Sigmoid colon (tissue), 4 donors: Measurements from ENCODE around the gene PTCD2.
"Not testable (repeated sequence)": the region's sequence is repeated elsewhere in the genome, so short reads cannot be mapped to it uniquely, and the experiment has no call there.

Experiments
- CTCF ChIP-seq, 4 experiments: fragments of 450-650 bp in 3 of 4; fragments of 200-600 bp in 1 of 4; IDR thresholded peaks; one replicate each; pipeline ENCODE4 v1.5.1; 2016 to 2019; ENCODE audit warnings: antibody characterized with exemption in 4 of 4, mild to moderate bottlenecking in 3 of 4, moderate library complexity in 2 of 4
- EP300 ChIP-seq, 4 donors: sonication (generic); formaldehyde crosslinking; IDR thresholded peaks; one replicate each; pipeline ENCODE4 v1.6.1; 2017; ENCODE audit warnings: antibody characterized with exemption in 4 of 4
- POLR2A ChIP-seq, 2 donors: fragments of 450-650 bp; IDR thresholded peaks; one replicate each; pipeline ENCODE4 v1.6.1; 2016; ENCODE audit warnings: antibody characterized with exemption in 2 of 2, mild to moderate bottlenecking in 2 of 2, moderate library complexity in 2 of 2

- not testable (repeated sequence) for TF ChIP-seq EP300, CTCF, POLR2A (IDR thresholded peaks at IDR 0.05)
These were observed 84.6 kb downstream of the PTCD2 start for GRCh38 chr5:72404771-72405170.
